Measurements from ENCODE around the gene TPCN2. TPM values are rescaled to one million over a fixed set of nuclear protein-coding genes. Genes with fewer than 3 reads are reported as not detected.

The TPCN2 gene
- total and polyA plus RNA-seq, 2 of the 4 experiments (the other 2 are of a cell fraction): 3.4 to 8.0 TPM

- no peak for TF ChIP-seq FOS (IDR thresholded peaks at IDR 0.05; ENCODE audit: low read depth, low read length)
- TF ChIP-seq RCOR1 (IDR thresholded peaks at IDR 0.05; ENCODE audit: insufficient replicate concordance, low read length): no peak
- no peak for TF ChIP-seq BHLHE40 (IDR thresholded peaks at IDR 0.05; ENCODE audit: low read depth, low read length)
- no peak for TF ChIP-seq USF2 (IDR thresholded peaks at IDR 0.05; ENCODE audit: low read depth, low read length)
- TF ChIP-seq RFX5 (IDR thresholded peaks at IDR 0.05; ENCODE audit: low read depth, low read length): no peak
- TF ChIP-seq MXI1 (IDR thresholded peaks at IDR 0.05; ENCODE audit: borderline replicate concordance, low read depth, low read length): no peak
- no peak for TF ChIP-seq MAFK (IDR thresholded peaks at IDR 0.05; ENCODE audit: low read depth, low read length)
- TF ChIP-seq MAZ (IDR thresholded peaks at IDR 0.05; ENCODE audit: borderline replicate concordance, low read depth, low read length): no peak
- no peak for TF ChIP-seq POLR2A (IDR thresholded peaks at IDR 0.05; ENCODE audit: low read depth, low read length)
- no peak for TF ChIP-seq NFE2L2 (IDR thresholded peaks at IDR 0.05; ENCODE audit: low read depth, low read length)
- TF ChIP-seq CHD1 (IDR thresholded peaks at IDR 0.05; ENCODE audit: low read depth, low read length): no peak
- TF ChIP-seq CTCF (conservative IDR thresholded peaks at IDR 0.05; ENCODE audit: low read depth, low read length): no peak
- no peak for TF ChIP-seq CEBPB (IDR thresholded peaks at IDR 0.05; ENCODE audit: low read depth, low read length)
- TF ChIP-seq, protein P1, sequence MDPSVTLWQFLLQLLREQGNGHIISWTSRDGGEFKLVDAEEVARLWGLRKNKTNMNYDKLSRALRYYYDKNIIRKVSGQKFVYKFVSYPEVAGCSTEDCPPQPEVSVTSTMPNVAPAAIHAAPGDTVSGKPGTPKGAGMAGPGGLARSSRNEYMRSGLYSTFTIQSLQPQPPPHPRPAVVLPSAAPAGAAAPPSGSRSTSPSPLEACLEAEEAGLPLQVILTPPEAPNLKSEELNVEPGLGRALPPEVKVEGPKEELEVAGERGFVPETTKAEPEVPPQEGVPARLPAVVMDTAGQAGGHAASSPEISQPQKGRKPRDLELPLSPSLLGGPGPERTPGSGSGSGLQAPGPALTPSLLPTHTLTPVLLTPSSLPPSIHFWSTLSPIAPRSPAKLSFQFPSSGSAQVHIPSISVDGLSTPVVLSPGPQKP (IDR thresholded peaks at IDR 0.05; ENCODE audit: borderline replicate concordance, low read depth, low read length): no peak
- TF ChIP-seq SMC3 (IDR thresholded peaks at IDR 0.05; ENCODE audit: low read depth, low read length): no peak
- TF ChIP-seq RAD21 (IDR thresholded peaks at IDR 0.05; ENCODE audit: low read length): no peak
- H3K9me1 ChIP-seq (ENCODE audit: insufficient read depth, low read length): no peaks in the 10 kb centered on the region
- ATAC-seq (ENCODE audit: low read depth): no peak
- peaks cover 6% of the 10 kb centered on the region for H3K4me1 ChIP-seq (ENCODE audit: control insufficient read depth, insufficient read depth, low read length)
- H3K56ac ChIP-seq (ENCODE audit: extremely low read depth, insufficient read depth, low read length): no peak overlapping the region
- no peak overlapping the region for H2AFZ ChIP-seq (replicated peaks; ENCODE audit: low read length, poor library complexity)
- no peak overlapping the region for H2BK120ac ChIP-seq (ENCODE audit: low read depth, low read length)
- no peak overlapping the region for H4K91ac ChIP-seq (ENCODE audit: insufficient read depth, low read depth, low read length)
- H2AK9ac ChIP-seq (replicated peaks; ENCODE audit: low read depth, low read length, poor library complexity): peak overlapping the region; percentile 26
- H2AK5ac ChIP-seq (ENCODE audit: low read depth, low read length): no peak overlapping the region
- no peak overlapping the region for H3K14ac ChIP-seq (replicated peaks; ENCODE audit: low read depth, low read length)
- no peak overlapping the region for H3K23ac ChIP-seq (ENCODE audit: low read depth, low read length)
- POLR2A ChIA-PET (ENCODE audit: unreplicated experiment): no interaction called here
- no peak overlapping the region for H3K4me3 ChIP-seq (ENCODE audit: insufficient read depth, low read depth, low read length)
- no peaks in the 10 kb centered on the region for H3K36me3 ChIP-seq (ENCODE audit: control insufficient read depth, insufficient read depth, low read length)
- no peak overlapping the region for H3K4me2 ChIP-seq (ENCODE audit: low read depth, low read length)
- no peaks in the 10 kb centered on the region for H4K20me1 ChIP-seq (ENCODE audit: insufficient read depth, low read length)
- peaks cover 14% of the 10 kb centered on the region for H3K27me3 ChIP-seq (ENCODE audit: control insufficient read depth, insufficient read depth, low read length)
- BruUV-seq (replicated peaks): no TSS peak
- no peak overlapping the region for H4K8ac ChIP-seq (ENCODE audit: low read depth in 2 of 2, low read length in 2 of 2)
- no peak overlapping the region for H3K18ac ChIP-seq (ENCODE audit: low read depth, low read length)
- H3K9ac ChIP-seq (ENCODE audit: low read depth, low read length): no peak overlapping the region
- H2BK15ac ChIP-seq (ENCODE audit: low read depth, low read length): no peak overlapping the region
- no peaks in the 10 kb centered on the region for H3K79me1 ChIP-seq (ENCODE audit: low read depth in 1 of 2, low read length in 2 of 2)
- DNase-seq: no peak
- H3K27ac ChIP-seq (ENCODE audit: insufficient read depth, low read length): no peak overlapping the region
- H2BK20ac ChIP-seq (ENCODE audit: low read depth, low read length): no peak overlapping the region
- peaks cover 16% of the 10 kb centered on the region for H3K9me3 ChIP-seq (ENCODE audit: control insufficient read depth, insufficient read depth, low read length)
- H4K5ac ChIP-seq (ENCODE audit: low read depth, low read length): no peak overlapping the region
- 62% methylated on average over 9 of the region's 9 CpGs; no CpG with 5 or more reads in 1 of the 2 experiments for WGBS, 2 experiments (ENCODE audit: extremely low coverage in 2 of 2, insufficient read length in 1 of 2)
- no peak overlapping the region for H3K4ac ChIP-seq (ENCODE audit: low read depth, low read length)
- CTCF ChIA-PET: no interaction called here
- no peak overlapping the region for H2BK5ac ChIP-seq (ENCODE audit: low read depth, low read length, poor library complexity, severe bottlenecking)
- dilution Hi-C loops (cut with HindIII; ENCODE audit: low sequenced_read_pairs, unreplicated experiment): no loop called here
- in situ Hi-C loops (cut with MboI; ENCODE audit: low sequenced_read_pairs): no loop called here
- intact Hi-C loops (cut with micrococcal nuclease): no loop called here
Observed at GRCh38 chr11:69178819-69179482, 130.2 kb downstream of the TPCN2 start.

Measured in IMR-90 (cell line).